GM12892 (cell line): ENCODE results near the gene GATA6.

Experiments
- POLR2AphosphoS5 ChIP-seq: IDR thresholded peaks from 2 replicates; pipeline ENCODE4 v1.6.1; 2011; ENCODE audit warnings: low read depth, low read length, control low read depth
- TAF1 ChIP-seq: IDR thresholded peaks from 2 replicates; pipeline ENCODE4 v1.6.1; 2011; ENCODE audit warnings: low read depth, mild to moderate bottlenecking, control low read depth, low read length, borderline replicate concordance

- TF ChIP-seq POLR2AphosphoS5 = no peak
- TF ChIP-seq TAF1 = no peak
Measured at GRCh38 chr18:22180722-22181121, 11.3 kb downstream of the GATA6 start.
